Measurements from ENCODE around the gene TAF12. TPM values are rescaled to one million over a fixed set of nuclear protein-coding genes. Genes with fewer than 3 reads are reported as not detected.

TAF12 gene
- total RNA-seq (2021) (18.6 to 23.3 TPM (median 22.1 TPM) in 3 replicates), Bru-seq, nascent RNA (percentile 68 among the genes with signal in this experiment)
- long read RNA-seq, experiment 1, transcript TAF12-202 (6 exons, 1,334 nt), result major isoform, 55 of 61 reads
- long read RNA-seq, experiment 1, partial matches to known transcripts, result 3 of 61 reads
- long read RNA-seq, experiment 1, other reads (novel, unspliced or antisense), result 3 of 61 reads
- long read RNA-seq, experiment 2, transcript TAF12-202 (6 exons, 1,334 nt), result major isoform, 27 of 36 reads
- long read RNA-seq, experiment 2, partial matches to known transcripts, result 6 of 36 reads
- long read RNA-seq, experiment 2, other reads (novel, unspliced or antisense), result 2 of 36 reads
- long read RNA-seq, experiment 3, transcript TAF12-202 (6 exons, 1,334 nt), result major isoform, 36 of 46 reads
- long read RNA-seq, experiment 3, transcript TAF12-201 (6 exons, 1,359 nt), result minor isoform, 6 of 46 reads
- long read RNA-seq, experiment 3, partial matches to known transcripts, result 1 of 46 reads
- long read RNA-seq, experiment 3, other reads (novel, unspliced or antisense), result 3 of 46 reads

- DNase-seq (ENCODE audit: low spot score) (peak; percentile 91), ATAC-seq (peak; percentile 88)
- H3K4me1 Mint-ChIP-seq, result peaks cover 23% of the 10 kb centered on the region
- H3K9me3 Mint-ChIP-seq, result no peaks in the 10 kb centered on the region
- H3K27ac Mint-ChIP-seq, result peak within 1 kb of the TSS; percentile 99
- ChIA-PET POLR2A (interaction anchor here (0.6 to 2.3 kb wide), 16 partner anchors 23 to 1572 kb away, joined by 3 to 15 read pairs (median 4); partner anchors contain the start of genes ATP5IF1, GMEB1, RAB42 and YTHDF2), CTCF (interaction anchor here (0.6 to 2.8 kb wide), 6 partner anchors 93 to 314 kb away, joined by 3 to 19 read pairs (median 4); partner anchors contain the start of genes MED18 and YTHDF2)
- no peaks in the 10 kb centered on the region for H3K27me3 Mint-ChIP-seq (ENCODE audit: low read depth)
- peak within 1 kb of the TSS; percentile 99 for H3K4me3 Mint-ChIP-seq
- H3K36me3 Mint-ChIP-seq, result no peaks in the 10 kb centered on the region
- no peak for TF ChIP-seq ERG (CRISPR knock-in tag; IDR thresholded peaks at IDR 0.05)
- TF ChIP-seq SMAD4 (CRISPR knock-in tag; IDR thresholded peaks at IDR 0.05), result no peak
- TF ChIP-seq ZNF532 (CRISPR knock-in tag; IDR thresholded peaks at IDR 0.05; ENCODE audit: borderline replicate concordance), result no peak
- 0 out of 2 replicates have a peak, but pooled peaks have one; percentile 49 for TF ChIP-seq ESRRA (CRISPR knock-in tag; IDR thresholded peaks at IDR 0.05; ENCODE audit: borderline replicate concordance)
- TF ChIP-seq ZNF232 (CRISPR knock-in tag; IDR thresholded peaks at IDR 0.05), result 0 out of 2 replicates have a peak, but pooled peaks have one; percentile 38
- TF ChIP-seq NFE2L1 (CRISPR knock-in tag; IDR thresholded peaks at IDR 0.05), result peak; percentile 81; the same call in 1 of the 2 replicates
- TF ChIP-seq PREB (CRISPR knock-in tag; IDR thresholded peaks at IDR 0.05; ENCODE audit: borderline replicate concordance), result no peak
- TF ChIP-seq FOXP4 (CRISPR knock-in tag; IDR thresholded peaks at IDR 0.05), result no peak
- TF ChIP-seq TCF7 (CRISPR knock-in tag; IDR thresholded peaks at IDR 0.05; ENCODE audit: low read depth), result no peak
- TF ChIP-seq HMGXB4 (CRISPR knock-in tag; IDR thresholded peaks at IDR 0.05), result peak; percentile 61; the same call in 1 of the 2 replicates
- TF ChIP-seq ELF4 (CRISPR knock-in tag; IDR thresholded peaks at IDR 0.05; ENCODE audit: low read depth), result no peak
- TF ChIP-seq RORB (CRISPR knock-in tag; IDR thresholded peaks at IDR 0.05), result no peak
- no peak for TF ChIP-seq MXD4 (CRISPR knock-in tag; IDR thresholded peaks at IDR 0.05; ENCODE audit: borderline replicate concordance)
- TF ChIP-seq ETV6 (CRISPR knock-in tag; IDR thresholded peaks at IDR 0.05), result peak; percentile 100
- TF ChIP-seq STAT6 (CRISPR knock-in tag; conservative IDR thresholded peaks at IDR 0.05; ENCODE audit: low read depth), result no peak
- TF ChIP-seq ZNF423 (CRISPR knock-in tag; IDR thresholded peaks at IDR 0.05), result no peak
Observed at GRCh38 chr1:28642847-28643635, at the start of gene TAF12. Gene TAF12, minus strand, starts transcription at chr1:28643067. Its CDS starts 20,986 bp downstream, at chr1:28622081.
